Testis (tissue), 2 donors: Measurements from ENCODE around the gene TEAD1.

Source experiments
- POLR2A ChIP-seq: fragments of 450-650 bp; IDR thresholded peaks from one replicate; pipeline ENCODE4 v1.6.1; 2017; ENCODE audit warnings: antibody characterized with exemption, mild to moderate bottlenecking, moderate library complexity
- TF ChIP-seq, protein P1 (sequence below), 3 experiments: fragments of 450-650 bp in 2 of 3; fragments of 200-600 bp in 1 of 3; sonication (generic) in 1 of 3; IDR thresholded peaks; one replicate each; pipeline ENCODE4 v1.5.1; 2016 to 2019; ENCODE audit warnings: antibody characterized with exemption in 3 of 3, mild to moderate bottlenecking in 2 of 3, moderate library complexity in 1 of 3

DNA sequence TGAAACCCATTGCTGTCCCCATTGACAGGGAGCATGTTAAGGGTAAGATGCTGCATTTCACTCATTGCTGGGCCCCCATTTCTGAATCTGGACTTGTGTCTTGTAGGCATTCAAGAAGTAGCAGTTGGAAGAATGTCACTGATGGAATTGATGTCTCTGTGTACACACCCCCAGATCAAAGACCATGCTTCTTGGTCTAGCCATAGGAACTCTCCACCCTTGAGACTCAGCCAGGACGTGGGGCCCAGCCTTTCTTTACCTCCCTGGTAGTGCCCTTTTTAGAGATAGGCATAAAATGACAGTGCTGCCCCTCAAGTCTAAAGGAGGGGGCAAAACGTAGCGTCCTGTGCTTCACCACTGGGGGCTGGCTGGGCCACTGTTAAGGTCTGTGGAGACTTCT is 135.1 kb downstream of the TEAD1 start:
- TF ChIP-seq, protein P1, sequence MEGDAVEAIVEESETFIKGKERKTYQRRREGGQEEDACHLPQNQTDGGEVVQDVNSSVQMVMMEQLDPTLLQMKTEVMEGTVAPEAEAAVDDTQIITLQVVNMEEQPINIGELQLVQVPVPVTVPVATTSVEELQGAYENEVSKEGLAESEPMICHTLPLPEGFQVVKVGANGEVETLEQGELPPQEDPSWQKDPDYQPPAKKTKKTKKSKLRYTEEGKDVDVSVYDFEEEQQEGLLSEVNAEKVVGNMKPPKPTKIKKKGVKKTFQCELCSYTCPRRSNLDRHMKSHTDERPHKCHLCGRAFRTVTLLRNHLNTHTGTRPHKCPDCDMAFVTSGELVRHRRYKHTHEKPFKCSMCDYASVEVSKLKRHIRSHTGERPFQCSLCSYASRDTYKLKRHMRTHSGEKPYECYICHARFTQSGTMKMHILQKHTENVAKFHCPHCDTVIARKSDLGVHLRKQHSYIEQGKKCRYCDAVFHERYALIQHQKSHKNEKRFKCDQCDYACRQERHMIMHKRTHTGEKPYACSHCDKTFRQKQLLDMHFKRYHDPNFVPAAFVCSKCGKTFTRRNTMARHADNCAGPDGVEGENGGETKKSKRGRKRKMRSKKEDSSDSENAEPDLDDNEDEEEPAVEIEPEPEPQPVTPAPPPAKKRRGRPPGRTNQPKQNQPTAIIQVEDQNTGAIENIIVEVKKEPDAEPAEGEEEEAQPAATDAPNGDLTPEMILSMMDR (IDR thresholded peaks at IDR 0.05) = no peak
- TF ChIP-seq POLR2A = no peak
